HT-29 (cell line): ENCODE data around the gene DDX51. TPM values are rescaled to one million over a fixed set of nuclear protein-coding genes. Genes with fewer than 3 reads are reported as not detected.

Experiments
- DNase-seq: peaks from one replicate; pipeline ENCODE4 v3.0.0-alpha.2; 2015; ENCODE audit warnings: low spot score
- total RNA-seq: library from RNA; depleted of rRNA; stranded (reverse); fragments of >200 nt; shearing (Covaris generic); gene quantifications from 2 replicates; pipeline ENCODE4 v1.2.3, GENCODE V29; 2014

The DDX51 gene
- total RNA-seq, 1 experiment from 2014 or later, result 35.3 TPM

DNA sequence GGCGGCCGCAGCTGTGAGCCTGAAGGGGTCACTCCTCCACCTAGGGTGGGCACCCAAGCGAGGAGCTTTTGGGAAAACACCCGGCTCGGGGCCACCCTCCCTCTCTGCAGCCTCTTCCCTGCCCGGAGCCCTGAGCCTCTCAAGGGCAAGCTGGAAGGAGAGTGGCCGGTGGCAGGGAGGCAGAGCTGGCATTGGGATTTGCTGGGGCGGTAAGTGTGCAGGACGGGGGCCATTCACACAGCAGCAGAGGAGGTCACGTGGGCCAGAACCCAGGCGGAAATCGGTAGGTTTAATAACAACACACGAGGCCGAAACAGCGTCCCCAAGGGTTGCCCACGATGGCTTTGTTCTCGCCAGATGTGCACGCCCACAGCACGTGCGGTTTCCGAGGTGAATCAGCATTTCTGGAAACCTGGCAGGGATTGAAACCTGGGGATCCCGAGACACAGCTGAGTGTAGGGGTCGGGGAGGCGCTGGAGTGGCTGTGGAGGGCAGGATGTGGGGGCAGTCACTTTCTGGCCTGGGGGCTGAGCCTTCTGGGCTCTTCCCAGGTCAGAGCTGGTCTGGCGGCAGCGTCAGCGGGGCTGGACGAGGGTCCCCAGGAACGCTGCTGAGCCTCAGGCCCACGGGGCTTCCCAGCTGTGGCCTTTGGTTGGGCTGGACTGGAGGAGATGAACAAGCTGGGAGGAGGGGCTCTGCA is 23.6 kb upstream of the DDX51 start:
- DNase-seq, result no peak

DNA sequence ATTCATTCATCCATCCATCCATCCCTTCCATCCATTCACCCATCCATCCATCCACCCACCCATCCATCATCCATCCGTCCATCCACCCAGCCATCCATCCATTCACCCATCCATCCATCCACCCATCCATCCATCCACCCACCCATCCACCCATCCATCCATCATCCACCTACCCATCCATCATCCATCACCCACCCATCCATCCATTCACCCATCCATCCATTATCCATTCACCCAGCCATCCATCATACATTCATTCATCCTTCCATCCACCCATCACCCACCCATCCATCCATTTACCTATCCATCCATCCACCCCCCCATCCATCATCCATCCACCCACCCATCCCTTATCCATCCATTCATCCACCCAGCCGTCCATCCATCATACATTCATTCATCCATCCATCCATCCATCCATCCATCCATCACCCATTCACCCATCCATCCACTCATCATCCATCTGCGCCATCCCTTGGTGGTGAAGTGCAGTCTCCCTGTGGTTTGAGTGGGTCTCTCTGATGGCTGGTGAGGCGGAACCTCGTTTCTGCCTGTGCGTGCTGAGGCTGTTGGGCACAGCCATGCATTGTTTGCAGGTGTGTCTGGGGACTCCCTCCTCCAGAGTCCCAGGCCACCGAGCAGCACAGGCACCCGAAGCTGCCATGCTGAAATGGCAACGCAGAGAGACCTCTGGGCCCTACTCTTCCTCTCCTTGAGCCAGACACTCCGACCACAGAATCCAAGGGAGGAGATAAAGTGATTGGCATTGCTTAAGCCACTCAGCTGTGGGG is 22.9 kb upstream of the DDX51 start:
- no peak for DNase-seq

DNA sequence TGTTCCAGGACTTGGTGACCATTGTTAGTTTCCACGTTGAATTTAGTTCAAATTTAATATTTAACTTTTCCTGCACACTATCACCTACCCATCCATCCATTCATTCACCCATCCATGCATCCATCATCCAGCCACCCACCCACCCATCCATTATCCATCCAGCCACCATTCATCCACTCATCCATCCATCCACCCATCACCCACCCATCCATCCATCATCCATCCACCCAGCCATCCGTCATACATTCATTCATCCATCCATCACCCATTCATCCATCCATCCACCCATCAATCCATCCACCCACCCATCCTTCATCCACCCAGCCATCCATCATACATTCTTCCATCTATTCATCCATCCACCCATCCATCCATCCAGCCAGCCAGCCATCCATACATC is 22.0 kb upstream of the DDX51 start:
- DNase-seq, result no peak

DNA sequence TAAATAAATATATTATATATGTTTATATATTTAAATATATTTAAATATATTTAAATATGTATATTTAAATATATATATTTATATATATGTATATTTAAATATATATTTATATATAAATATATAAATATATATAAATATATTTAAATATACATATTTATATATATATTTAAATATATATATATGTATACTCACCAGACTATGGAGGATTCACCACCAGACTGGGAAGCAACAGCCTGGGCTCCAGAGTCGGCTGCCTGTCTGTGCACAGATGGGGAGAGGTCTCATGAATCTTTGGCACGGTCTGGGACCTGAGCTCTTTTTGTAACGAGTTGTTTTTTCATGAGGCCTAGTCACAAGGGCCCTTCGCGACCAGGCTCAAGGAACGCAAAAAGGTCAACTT is 21.5 kb upstream of the DDX51 start:
- no peak for DNase-seq

DNA sequence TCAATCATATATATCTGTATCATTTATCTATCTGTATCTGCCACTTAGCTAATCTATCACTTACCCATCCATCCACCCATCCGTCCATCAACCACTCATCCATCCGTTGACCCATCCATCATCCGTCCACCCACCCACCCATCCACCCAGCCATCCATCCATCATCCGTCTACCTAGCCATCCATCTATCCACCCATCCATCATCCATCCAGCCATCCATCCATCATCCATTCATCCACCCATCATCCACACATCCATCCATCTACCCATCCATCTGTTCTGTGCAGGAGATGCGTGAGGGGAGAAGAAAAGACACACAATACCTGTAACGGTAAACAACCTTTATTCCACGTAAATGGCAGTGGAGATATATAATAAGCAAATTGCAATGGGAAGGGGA is 20.3 kb upstream of the DDX51 start:
- no peak for DNase-seq

DNA sequence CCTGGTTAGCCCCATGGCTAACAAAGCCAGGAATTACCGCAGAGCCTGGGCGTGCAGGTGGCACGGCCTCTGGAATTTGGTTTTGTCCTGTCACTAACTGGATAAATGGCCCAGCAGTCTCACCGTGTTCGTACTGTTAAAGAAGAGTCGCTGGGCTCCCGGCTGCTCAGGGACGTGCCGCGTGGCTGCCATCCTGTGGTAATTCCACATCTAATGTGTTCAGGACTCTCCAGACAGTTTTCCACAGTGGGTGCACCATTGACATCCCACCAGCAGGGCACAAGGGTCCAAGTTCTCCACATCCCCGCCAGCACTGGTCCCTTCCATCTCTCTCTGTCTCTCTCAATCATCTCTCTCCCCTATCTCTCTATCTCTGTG is 19.8 kb upstream of the DDX51 start:
- DNase-seq, result no peak

DNA sequence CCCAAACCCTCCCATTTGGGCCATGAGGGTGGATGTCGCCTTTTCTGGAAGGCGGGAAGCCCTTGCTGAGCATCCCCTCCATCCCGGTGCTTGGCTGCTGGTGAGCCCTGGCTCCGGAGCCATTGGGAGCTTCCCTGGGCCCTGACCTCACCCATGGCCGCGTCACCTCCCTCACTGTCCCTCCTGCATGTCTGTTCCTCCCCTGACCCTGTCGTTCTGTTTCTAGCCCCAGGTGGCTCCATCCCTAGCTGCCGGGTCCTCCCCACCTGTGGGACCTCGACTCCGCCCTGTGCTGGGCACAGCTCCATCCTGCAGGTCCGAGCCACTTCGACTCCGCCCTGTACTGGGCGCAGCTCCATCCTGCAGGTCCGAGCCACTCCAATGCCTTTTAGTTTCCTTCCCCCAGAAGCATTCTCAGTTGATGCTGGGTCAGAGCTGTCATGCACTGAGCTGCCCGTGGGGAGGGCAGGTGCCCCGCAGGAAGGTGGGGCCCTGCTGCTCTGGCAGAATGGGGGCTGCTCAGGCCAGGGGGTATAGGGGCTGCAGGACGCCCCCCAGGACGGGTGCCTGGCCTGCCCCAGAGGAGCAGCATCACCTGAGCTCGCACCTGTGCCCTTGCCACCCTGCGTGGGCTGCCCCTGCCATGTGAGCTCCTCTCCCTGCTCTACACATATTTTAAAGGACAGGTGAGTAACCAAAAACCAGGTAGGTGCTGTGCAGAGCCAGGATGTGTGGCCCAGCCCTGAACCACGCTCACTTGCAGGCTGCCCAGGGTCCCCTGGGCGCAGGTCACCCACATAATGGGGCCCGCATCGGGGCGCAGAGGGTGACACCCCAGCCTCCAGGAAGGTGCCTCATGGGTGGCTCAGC is 19.2 kb upstream of the DDX51 start:
- DNase-seq, result no peak

DNA sequence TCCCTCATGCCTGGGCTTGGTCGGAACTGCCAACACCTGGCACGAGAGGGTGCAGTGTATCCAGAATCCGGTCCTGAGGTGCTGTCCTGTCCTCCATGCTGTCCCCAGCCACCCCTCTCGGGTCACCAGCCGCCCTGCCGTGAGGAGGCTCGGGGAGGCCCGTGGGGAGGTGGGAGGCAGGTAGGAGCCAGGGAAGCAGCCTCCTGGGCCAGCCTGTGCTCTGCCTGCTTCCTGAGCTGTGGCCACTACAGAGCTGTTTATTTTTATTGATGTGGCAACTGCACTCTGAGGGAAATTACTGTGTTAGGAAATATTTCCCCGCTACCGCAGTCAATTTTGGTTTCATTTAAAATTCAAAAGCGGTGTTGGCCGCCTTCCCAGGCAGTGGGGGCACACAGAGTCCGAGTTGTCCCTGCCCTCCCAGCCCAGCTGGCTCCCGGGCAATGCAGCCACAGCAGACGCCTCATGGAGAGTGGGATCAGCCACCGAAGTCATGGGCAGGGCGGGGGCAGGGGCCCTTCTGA is 18.5 kb upstream of the DDX51 start:
- DNase-seq, result no peak

DNA sequence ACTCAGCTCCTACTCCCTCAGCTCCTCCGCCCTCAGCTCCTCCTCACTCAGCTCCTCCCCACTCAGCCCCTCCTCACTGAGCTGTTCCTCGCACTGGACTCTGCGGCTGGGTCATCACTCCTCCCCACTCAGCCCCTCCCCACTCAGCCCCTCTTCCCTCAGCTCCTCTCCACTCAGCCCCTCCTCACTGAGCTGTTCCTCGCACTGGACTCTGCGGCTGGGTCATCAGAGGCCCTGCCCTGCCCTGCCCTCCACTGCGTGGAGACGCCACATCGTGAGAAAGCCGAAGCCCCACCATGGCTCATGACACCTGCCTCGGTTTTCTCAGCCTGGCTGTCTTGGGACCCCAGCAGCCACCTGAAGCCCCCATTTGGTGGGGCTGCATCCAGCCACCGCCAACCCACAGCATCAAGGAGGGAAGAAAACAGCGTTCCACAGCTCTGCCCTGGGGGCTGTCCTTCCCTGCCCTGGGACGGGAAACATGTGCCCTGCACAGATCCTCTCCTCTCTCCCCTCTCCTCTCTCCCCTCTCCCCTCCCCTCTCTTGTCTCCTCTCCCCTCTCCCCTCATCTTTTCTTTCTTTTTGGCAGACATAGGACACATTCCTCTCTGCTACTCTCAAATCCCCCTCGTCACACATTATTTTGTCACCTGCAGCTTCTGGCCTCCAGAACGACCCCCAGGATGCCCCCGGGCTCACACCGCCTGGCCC is 17.8 kb upstream of the DDX51 start:
- no peak for DNase-seq

DNA sequence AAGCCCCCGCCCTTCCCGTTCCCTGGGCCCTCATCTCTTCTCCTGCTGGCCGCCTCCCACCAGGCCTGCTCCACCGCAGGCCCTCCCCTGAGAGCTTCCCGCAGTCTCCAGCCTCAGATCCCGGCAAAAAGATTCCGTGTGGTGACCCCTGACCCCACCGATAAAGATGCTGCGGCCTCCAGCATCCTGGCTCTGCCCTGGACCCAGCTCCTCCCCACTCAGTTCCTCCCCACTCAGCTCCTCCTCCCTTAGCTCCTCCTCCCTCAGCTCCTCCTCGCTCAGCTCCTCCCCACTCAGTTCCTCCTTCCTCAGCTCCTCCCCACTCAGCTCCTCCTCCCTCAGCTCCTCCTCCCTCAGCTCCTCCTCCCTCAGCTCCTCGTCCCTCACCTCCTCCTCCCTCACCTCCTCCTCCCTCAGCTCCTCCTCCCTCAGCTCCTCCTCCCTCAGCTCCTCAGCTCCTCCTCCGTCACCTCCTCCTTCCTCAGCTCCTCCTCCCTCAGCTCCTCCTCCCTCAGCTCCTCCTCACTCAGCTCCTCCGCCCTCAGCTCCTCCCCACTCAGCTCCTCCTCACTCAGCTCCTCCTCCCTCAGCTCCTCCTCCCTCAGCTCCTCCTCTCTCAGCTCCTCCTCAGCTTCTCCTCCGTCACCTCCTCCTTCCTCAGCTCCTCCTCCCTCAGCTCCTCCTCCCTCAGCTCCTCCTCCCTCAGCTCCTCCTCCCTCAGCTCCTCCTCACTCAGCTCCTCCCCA is 17.1 kb upstream of the DDX51 start:
- DNase-seq, result no peak

DNA sequence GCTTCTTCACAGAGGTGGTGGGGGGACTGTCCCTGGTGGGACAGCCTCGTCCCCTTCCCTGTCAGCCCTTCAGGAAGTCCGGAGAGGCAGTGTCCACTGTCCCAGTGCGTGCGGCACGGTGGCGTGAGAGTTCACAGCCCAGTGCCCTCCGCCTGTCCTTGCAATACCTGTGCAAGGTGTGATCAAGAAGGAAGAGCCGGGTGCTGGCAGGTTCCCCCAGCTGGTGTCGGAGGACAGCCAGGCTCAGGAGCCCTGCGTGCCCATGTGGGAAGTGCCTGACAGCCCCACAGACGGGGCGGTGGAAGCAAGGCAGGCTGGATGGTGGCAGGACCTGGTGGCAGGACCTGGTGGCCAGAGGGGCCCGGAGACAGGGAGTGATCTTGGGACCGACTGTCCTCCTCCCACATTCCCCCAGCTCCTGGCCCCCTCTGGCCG is 16.5 kb upstream of the DDX51 start:
- DNase-seq, result no peak

DNA sequence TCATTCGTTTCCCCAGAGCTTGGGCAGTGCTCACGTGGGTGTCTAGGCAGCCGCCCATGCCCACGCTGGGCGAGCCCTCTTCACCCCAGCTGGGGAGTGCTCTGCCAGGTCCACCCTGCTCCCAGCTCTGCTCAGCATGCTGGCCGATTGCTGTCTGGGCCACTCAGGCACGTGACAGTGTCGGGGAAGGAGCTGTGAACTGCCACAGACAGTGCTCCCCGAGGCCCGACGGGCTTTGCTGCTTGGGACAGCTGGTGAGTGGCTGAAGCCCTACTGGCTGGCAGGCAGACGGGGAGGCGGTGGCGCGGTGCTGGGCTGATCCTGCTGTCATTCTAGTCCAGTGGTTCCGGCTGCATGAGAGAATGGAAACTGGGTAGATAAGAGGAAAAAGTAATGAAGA is 15.9 kb upstream of the DDX51 start:
- no peak for DNase-seq

DNA sequence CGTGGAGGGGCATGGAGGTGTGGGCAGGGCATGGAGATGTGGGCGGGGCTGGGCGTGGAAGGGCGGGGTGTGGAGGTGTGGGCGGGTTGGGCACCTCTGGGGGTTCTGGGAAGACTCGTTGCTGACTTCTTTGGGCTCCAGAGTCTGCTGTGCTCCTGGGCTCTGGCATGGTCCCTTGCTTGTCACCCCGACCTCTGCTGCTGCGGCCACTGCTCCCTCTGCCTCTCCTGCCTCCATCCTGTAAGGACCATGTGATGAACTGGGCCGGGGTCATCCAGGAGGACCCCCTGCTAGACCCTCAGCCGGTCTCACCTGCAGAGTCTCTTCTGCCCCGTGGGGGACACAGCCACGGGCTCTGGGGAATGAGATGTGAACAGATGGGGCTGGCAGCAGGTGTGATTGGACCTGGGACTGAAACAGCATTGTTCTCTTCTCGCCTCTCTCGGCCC is 15.5 kb upstream of the DDX51 start:
- DNase-seq, result no peak

DNA sequence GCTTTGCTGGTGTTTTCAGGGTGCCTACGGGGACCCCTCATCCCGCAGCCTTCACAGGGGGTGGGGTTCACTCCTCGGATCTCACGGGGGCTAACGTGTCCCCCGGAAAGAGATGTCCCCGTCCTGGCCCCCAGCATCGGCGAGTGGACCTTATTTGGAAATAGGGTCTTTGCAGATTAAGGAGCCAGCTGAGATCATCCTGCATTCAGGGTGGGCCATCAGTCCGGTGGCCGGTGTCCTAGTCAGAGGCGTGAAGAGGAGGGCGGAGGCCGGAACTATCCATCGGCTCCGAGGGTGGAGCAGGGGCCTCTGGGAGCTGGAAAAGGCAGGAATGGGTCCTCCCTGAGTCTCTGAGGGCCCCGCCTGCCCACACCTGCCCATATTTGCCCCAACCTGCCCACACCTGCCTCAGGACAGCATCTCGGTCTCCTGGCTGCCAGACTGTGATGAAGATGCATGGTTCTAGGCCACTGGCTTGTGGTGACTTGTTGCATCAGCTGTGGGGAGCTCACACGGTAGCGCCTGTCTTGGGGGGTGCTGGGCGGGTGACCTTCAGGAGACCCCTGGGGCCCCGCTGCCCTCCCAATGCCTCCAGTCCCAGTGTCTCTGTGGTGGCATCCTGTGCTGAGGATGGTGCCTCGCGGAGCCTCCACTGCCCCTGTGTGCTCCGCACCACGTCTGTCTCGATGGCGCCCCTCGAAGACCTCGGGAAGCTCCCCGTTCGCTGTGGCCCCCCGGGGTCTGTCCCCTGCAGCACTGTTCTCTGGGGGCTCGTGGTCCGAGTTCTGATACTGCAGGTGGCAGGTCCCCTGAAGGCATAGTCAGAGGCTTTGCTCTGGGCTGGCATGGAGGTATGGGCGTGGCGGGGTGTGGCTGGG is 14.8 kb upstream of the DDX51 start:
- no peak for DNase-seq

DNA sequence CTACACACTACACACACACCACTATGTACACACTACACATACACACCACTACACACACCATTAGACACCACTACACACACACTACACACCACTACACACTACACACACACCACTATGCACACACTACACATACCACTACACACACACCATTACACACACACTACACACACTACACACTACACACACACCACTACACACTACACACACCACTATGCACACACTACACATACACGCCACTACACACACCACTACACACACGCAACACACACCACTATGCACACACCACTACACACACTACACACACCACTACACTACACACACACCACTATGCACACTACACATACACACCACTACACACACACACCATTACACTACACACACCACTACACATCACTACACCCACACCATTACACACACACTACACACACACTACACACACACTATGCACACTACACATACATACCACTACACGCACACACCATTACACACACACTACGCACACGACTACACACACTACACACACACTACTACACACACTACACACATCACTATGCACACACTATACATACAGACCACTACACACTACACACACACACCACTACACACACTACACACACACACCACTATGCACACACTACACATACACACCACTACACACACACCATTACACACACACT is 13.8 kb upstream of the DDX51 start:
- no peak for DNase-seq

DNA sequence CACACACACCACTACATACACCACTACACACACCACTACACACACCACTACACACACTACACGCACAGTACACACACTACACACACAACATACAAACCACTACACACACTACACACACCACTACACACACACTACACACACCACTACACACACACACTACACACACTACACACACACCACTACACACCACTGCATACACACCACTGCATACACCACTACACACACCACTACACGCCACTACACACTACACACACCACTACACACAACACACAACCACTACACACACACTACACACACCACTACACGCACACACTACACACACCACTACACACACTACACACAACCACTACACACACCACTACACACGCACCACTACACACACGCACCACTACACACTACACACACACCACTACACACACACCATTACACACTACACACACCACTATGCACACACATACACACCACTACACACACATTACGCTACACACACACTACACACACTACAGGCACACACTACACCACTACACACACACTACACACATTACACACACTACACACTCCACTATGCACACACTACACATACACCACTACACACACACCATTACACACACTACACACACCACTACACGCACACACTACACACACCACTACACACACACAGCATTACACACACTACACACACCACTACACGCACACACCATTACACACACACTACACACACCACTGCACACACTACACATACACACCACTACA is 12.6 kb upstream of the DDX51 start:
- no peak for DNase-seq

DNA sequence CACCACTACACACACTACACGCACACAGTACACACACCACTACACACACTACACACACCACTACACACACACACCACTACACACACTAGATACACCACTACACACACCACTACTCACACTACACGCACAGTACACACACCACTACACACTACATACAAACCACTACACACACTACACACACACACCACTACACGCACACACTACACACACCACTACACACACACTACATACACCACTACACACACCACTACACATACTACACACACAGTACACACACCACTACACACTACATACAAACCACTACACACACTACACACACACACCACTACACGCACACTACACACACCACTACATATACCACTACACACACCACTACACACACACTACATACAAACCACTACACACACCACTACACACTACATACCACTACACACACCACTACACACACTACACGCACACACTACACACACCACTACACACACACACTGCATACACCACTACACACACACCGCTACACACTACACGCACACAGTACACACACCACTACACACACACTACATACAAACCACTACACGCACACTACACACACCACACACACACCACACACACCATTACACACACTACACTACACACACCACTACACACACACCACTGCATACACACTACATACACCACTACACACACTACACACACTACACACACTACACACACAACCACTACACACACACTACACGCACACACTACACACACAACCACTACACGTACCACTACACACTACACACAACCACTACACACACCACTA is 11.9 kb upstream of the DDX51 start:
- no peak for DNase-seq
